HG02610 (cell line): ENCODE measurements around the gene BRWD1.
A peak's percentile ranks its signal among the peaks of the same experiment; 100 is the strongest.

Source experiments
- ATAC-seq: cut with Tn5 transposase; IDR thresholded peaks from one replicate; pipeline ENCODE4 v1.9.1; 2021; ENCODE audit warnings: mild to moderate bottlenecking, moderate library complexity; ENCODE audit not compliant: unreplicated experiment

The BRWD1 gene

GRCh38 chr21:39330001-39330400 is 16.6 kb upstream of the BRWD1 start:
- no peak for ATAC-seq

GRCh38 chr21:39327727-39328126 is 14.3 kb upstream of the BRWD1 start:
- ATAC-seq, result no peak

- no peak for ATAC-seq
These were observed 13.3 kb upstream of the BRWD1 start for GRCh38 chr21:39326607-39327307.

- ATAC-seq, result no peak
These were observed 12.0 kb upstream of the BRWD1 start for GRCh38 chr21:39325458-39325857.

- ATAC-seq, result no peak
These were observed 8.0 kb upstream of the BRWD1 start for GRCh38 chr21:39321424-39321823.

GRCh38 chr21:39319814-39320332 is 6.4 kb upstream of the BRWD1 start:
- no peak for ATAC-seq

- no peak for ATAC-seq
These were observed 5.9 kb upstream of the BRWD1 start for GRCh38 chr21:39319251-39319756.

- ATAC-seq, result no peak
These were observed 4.9 kb upstream of the BRWD1 start for GRCh38 chr21:39318091-39318959.

- ATAC-seq, result no peak
These were observed 4.0 kb upstream of the BRWD1 start for GRCh38 chr21:39317134-39318090.

- no peak for ATAC-seq
These were observed 3.3 kb upstream of the BRWD1 start for GRCh38 chr21:39316729-39317128.

GRCh38 chr21:39315603-39316445 is 2.4 kb upstream of the BRWD1 start:
- ATAC-seq, result no peak

GRCh38 chr21:39314143-39315027 is 953 bp upstream of the BRWD1 start:
- ATAC-seq, result peak; percentile 29

- ATAC-seq, result peak; percentile 0
These were observed 326 bp downstream of the BRWD1 start for GRCh38 chr21:39313042-39313570.

GRCh38 chr21:39312112-39313041 is 1.1 kb downstream of the BRWD1 start:
- peak; percentile 81 for ATAC-seq

GRCh38 chr21:39311164-39311563 is 2.3 kb downstream of the BRWD1 start:
- no peak for ATAC-seq

- no peak for ATAC-seq
These were observed 6.0 kb downstream of the BRWD1 start for GRCh38 chr21:39307466-39307865.

- ATAC-seq, result no peak
These were observed 12.8 kb downstream of the BRWD1 start for GRCh38 chr21:39300587-39300986.
